Measurements from ENCODE around the gene YIF1B. TPM values are rescaled to one million over a fixed set of nuclear protein-coding genes. Genes with fewer than 3 reads are reported as not detected.

YIF1B gene
- total RNA-seq, 3 donors from 2014 or later, result 21.4 to 31.5 (median 23.9) TPM

DNA sequence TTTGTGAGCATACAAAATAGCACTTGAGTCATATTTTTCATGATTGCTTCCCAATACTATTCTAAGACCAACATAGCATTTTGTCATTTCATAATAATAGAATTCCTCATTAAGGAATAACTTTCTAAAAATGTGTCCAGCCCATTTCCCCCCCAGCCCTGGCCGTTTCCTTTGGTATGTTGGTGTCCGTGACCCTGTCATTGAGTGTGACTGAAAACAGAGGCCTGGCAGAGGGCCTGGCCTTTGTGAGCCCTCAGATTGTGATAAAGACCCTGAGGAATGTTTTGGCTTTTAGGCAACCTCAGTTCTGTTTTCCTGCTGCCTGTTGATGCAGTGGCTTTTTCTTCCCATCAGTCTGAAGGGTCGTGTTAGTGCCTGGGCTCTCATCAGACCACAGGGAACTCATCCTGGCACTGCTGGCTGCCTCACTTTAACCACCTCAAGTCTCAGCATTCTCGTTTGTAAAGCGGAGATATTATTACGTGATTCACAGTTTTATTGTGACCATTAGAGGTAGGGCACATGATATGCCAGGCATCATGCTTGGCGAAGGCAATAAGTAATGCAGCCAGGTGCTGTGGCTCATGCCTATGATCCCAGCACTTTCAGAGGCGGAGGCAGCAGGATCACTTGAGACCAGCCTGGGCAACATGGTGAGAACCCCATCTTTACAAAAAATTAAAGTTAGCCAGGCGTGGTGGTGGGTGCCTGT is 37.6 kb downstream of the YIF1B start:
- ATAC-seq (peak; percentile 56), DNase-seq (no peak)
- Histone ChIP-seq H3K4me3 (no peak overlapping the region), H3K4me1 (ENCODE audit: low read depth) (peaks cover 50% of the 10 kb centered on the region), H3K9me3 (no peaks in the 10 kb centered on the region), H3K36me3 (ENCODE audit: low read depth) (no peaks in the 10 kb centered on the region)
- intact Hi-C loops (cut with DNase I, micrococcal nuclease), result no loop called here
- TF ChIP-seq, protein P1, sequence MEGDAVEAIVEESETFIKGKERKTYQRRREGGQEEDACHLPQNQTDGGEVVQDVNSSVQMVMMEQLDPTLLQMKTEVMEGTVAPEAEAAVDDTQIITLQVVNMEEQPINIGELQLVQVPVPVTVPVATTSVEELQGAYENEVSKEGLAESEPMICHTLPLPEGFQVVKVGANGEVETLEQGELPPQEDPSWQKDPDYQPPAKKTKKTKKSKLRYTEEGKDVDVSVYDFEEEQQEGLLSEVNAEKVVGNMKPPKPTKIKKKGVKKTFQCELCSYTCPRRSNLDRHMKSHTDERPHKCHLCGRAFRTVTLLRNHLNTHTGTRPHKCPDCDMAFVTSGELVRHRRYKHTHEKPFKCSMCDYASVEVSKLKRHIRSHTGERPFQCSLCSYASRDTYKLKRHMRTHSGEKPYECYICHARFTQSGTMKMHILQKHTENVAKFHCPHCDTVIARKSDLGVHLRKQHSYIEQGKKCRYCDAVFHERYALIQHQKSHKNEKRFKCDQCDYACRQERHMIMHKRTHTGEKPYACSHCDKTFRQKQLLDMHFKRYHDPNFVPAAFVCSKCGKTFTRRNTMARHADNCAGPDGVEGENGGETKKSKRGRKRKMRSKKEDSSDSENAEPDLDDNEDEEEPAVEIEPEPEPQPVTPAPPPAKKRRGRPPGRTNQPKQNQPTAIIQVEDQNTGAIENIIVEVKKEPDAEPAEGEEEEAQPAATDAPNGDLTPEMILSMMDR (IDR thresholded peaks at IDR 0.05), result no peak

DNA sequence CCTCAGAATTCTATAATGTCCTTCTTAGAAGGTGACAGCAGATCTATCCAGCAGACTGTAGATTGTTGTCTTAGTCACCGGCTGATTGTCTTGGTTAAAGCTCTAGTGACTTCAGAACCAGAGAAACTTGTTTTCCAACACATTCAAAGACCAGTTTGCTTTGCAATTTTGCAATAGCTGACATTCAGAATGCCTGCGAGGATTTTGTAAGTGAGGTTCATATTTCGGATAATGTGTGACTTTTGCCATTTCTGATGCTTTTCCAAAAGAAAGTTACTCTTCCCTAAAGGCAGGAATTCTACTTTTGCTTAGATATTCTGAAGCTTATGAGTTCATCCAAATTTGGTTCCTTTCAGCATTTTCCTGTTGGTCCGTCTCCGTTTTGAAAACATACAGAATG is 38.2 kb downstream of the YIF1B start:
- Histone ChIP-seq H3K36me3 (ENCODE audit: low read depth) (no peaks in the 10 kb centered on the region), H3K4me3 (no peak overlapping the region), H3K4me1 (ENCODE audit: low read depth) (peaks cover 56% of the 10 kb centered on the region), H3K9me3 (no peaks in the 10 kb centered on the region)
- ATAC-seq (no peak), DNase-seq (no peak)
- TF ChIP-seq, protein P1 (IDR thresholded peaks at IDR 0.05), result no peak
- intact Hi-C loops (cut with DNase I, micrococcal nuclease), result no loop called here

DNA sequence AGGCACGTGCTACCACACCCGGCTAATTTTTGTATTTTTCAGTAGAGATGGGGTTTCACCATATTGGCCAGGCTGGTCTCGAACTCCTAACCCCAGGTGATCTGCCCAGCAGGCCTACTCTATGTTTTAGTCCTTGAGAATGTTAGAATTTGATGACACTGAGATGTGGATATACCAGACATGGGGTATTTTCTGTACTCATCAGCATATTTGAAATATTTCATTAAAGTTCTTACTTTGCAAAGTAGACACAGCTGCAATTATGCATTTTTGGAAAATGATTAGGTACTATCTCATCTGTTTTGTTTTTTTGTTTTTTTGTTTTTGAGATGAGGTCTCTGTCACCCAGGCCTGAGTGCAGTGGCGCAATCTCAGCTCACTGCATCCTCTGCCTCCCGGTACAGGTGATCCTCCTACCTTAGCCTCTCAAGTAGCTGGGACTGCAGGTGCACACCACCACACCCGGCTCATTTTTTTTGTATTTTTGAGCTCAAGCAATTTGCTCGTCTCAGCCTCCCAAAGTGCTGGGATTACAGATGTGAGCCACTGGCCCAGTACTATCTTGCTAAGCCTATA is 38.7 kb downstream of the YIF1B start:
- intact Hi-C loops (cut with DNase I, micrococcal nuclease), result no loop called here
- Histone ChIP-seq H3K36me3 (ENCODE audit: low read depth) (no peaks in the 10 kb centered on the region), H3K4me1 (ENCODE audit: low read depth) (peaks cover 56% of the 10 kb centered on the region), H3K4me3 (no peak overlapping the region), H3K9me3 (no peaks in the 10 kb centered on the region)
- ATAC-seq (no peak), DNase-seq (no peak)
- TF ChIP-seq, protein P1 (IDR thresholded peaks at IDR 0.05), result no peak

DNA sequence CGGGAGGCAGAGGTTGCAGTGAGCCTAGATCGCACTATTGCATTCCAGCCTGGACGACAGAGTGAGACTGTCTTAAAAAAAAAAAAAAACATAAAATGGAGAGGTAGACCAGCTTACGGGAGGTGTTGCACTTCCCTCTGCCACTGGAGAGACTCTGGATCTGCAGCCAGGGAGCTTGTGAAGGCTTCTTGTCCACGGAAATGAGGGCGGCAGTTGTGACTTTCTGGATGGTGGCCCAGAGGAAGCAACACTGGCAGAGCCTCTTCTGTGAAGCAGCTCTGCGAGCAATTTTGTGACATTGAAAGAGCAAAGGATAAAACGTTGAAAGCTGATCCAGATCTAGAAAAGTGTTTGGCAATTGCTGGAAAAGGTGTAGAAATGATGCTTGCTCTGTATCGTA is 41.0 kb downstream of the YIF1B start:
- DNase-seq (peak in 2 of 3 donors; percentile 57 to 64), ATAC-seq (peak; percentile 31)
- Histone ChIP-seq H3K4me1 (ENCODE audit: low read depth) (peaks cover 66% of the 10 kb centered on the region), H3K4me3 (no peak overlapping the region), H3K36me3 (ENCODE audit: low read depth) (no peaks in the 10 kb centered on the region), H3K9me3 (no peaks in the 10 kb centered on the region)
- intact Hi-C loops (cut with DNase I, micrococcal nuclease), result no loop called here
- TF ChIP-seq, protein P1 (IDR thresholded peaks at IDR 0.05), result no peak

DNA sequence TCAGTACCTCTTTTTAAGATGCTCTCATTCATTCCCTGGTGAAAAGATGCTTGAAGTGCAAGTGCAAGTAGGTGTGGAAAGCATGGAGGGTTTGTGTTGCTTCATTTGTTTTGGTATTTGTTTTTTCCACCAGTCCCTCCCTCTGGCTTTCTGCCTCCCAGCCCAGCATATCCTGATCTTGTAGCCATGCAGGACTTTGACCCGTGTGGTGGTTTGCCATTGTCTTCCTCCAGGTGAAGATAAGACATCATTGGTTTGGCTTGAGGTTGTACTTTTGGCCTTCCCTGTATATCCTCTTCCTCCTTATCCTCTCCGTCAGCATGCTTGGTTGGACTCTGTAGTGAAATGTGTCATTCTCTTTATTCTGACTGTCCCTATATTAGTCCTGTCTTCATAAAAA is 42.2 kb downstream of the YIF1B start:
- Histone ChIP-seq H3K9me3 (no peaks in the 10 kb centered on the region), H3K4me3 (no peak overlapping the region), H3K36me3 (ENCODE audit: low read depth) (no peaks in the 10 kb centered on the region), H3K4me1 (ENCODE audit: low read depth) (peaks cover 64% of the 10 kb centered on the region)
- DNase-seq (peak in 2 of 3 donors; percentile 73 to 89), ATAC-seq (peak; percentile 95)
- intact Hi-C loops (cut with DNase I, micrococcal nuclease), result no loop called here
- TF ChIP-seq, protein P1 (IDR thresholded peaks at IDR 0.05), result no peak

Measured in mucosa of descending colon (tissue), 3 donors.